Cerebellar nuclear complex (tissue), 1 donor: Measurements from ENCODE around the gene ZDHHC24.

Experiments
- DNase-seq, 2 experiments: peaks; one replicate each; lab custom pipeline; 2025; lab: John Stamatoyannopoulos, UW

ZDHHC24 gene

DNA sequence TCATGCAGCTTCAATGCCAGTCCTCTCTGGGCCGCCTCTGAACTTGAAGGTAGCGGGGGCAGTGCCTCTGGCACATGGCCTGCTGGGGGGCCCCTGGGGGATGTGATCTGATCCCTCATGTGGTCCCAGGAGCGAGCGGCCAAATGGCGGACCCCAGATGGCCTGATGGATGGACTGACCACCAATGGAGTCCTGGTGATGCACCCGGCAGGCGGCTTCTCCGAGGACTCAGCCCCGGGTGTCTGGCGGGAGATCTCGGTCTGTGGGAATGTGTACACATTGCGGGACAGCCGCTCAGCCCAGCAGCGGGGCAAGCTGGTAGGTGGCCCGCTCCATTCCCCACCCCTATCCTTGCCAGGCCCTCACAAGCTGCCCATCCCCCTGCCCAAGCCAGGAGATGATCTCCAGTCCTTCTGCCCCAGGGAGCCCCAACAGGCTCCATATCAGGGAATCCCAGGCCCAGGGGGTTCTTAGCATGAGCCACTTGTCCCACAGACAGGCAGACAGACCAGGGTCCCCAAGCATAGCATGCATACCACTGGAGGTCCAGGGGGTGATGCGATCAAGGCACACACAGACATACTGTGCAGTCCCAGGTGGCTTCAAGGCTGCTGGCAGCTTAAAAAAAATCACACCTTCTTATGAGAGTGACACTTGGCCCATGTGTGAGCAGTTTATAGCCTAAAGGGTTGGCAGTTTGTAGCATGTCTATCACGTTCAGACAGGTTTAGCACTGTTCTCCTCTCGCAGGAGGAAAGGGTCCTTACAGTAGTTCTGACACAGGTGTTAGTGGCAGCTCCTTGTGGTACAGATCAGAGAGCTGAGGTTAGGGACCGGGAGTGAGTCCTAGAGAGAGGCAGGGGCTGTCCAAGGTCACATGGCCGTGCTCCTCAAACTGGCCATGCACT is 72.0 kb downstream of the ZDHHC24 start:
- DNase-seq = no peak

- no peak for DNase-seq
Measured at GRCh38 chr11:66473167-66473566, 72.7 kb downstream of the ZDHHC24 start.

DNA sequence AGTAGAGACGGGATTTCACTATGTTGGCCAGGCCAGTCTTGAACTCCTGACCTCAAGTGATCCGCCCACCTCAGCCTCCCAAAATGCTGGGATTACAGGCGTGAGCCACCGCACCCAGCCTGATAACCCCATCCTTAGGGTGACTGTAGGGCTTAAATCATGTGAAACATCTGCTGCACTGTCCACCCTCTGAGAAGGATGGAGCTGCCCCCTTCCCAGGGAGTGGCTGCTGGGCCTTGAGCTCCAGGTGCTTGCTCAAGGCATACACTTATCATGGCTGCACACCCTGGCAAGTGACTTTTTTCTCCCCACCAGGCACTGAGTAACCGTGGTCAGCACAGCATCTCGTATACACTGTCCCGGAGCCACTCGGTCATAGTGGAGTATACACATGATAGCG is 73.8 kb downstream of the ZDHHC24 start:
- no peak for DNase-seq

GRCh38 chr11:66471142-66471541 is 74.7 kb downstream of the ZDHHC24 start:
- no peak for DNase-seq
